ENCODE results near the gene CFB.
"Not testable (repeated sequence)": the region's sequence is repeated elsewhere in the genome, so short reads cannot be mapped to it uniquely, and the experiment has no call there.

The CFB gene

GRCh38 chr6:31971993-31972708, 26.3 kb downstream of the CFB start, which contains the start of gene DXO:
DXO (minus strand) TSS chr6:31972138; CDS start chr6:31971675, 463 bp downstream.
- DNase-seq (ENCODE audit: low read depth), result peak; percentile 99
- TF ChIP-seq CTCF (conservative IDR thresholded peaks at IDR 0.05; ENCODE audit: low read length), result no peak
- peak within 1 kb of the TSS; percentile 94 for H3K4me3 ChIP-seq (ENCODE audit: low read length)

- peak overlapping the region; percentile 94 for H3K4me3 ChIP-seq (ENCODE audit: low read length)
- no peak for TF ChIP-seq CTCF (conservative IDR thresholded peaks at IDR 0.05; ENCODE audit: low read length)
- DNase-seq (ENCODE audit: low read depth), result peak; percentile 55
Observed at GRCh38 chr6:31972709-31973350, 26.9 kb downstream of the CFB start.

GRCh38 chr6:31976065-31976464, 30.2 kb downstream of the CFB start:
- not testable (repeated sequence) for DNase-seq (ENCODE audit: low read depth); H3K4me3 ChIP-seq (ENCODE audit: low read length)

GRCh38 chr6:31977816-31978431, 32.0 kb downstream of the CFB start:
- DNase-seq (ENCODE audit: low read depth), result no peak
- TF ChIP-seq CTCF (conservative IDR thresholded peaks at IDR 0.05; ENCODE audit: low read length), result no peak
- no peak overlapping the region for H3K4me3 ChIP-seq (ENCODE audit: low read length)

- DNase-seq (ENCODE audit: low read depth), result no peak
- TF ChIP-seq CTCF (conservative IDR thresholded peaks at IDR 0.05; ENCODE audit: low read length), result no peak
- H3K4me3 ChIP-seq (ENCODE audit: low read length), result no peak overlapping the region
Observed at GRCh38 chr6:31978831-31979230, 32.9 kb downstream of the CFB start.

GRCh38 chr6:31979238-31979898, 33.5 kb downstream of the CFB start:
- TF ChIP-seq CTCF (conservative IDR thresholded peaks at IDR 0.05; ENCODE audit: low read length), result no peak
- no peak overlapping the region for H3K4me3 ChIP-seq (ENCODE audit: low read length)
- DNase-seq (ENCODE audit: low read depth), result no peak

GRCh38 chr6:31980195-31980876, 34.4 kb downstream of the CFB start:
- not testable (repeated sequence) for DNase-seq (ENCODE audit: low read depth); H3K4me3 ChIP-seq (ENCODE audit: low read length)

GRCh38 chr6:31980998-31981397, 35.1 kb downstream of the CFB start:
- DNase-seq (ENCODE audit: low read depth); H3K4me3 ChIP-seq (ENCODE audit: low read length): not testable (repeated sequence)

GRCh38 chr6:31981744-31982143, 35.8 kb downstream of the CFB start, which contains the start of gene C4A:
C4A (plus strand) TSS chr6:31982057; CDS start chr6:31982108, 51 bp downstream.
- DNase-seq (ENCODE audit: low read depth); H3K4me3 ChIP-seq (ENCODE audit: low read length): not testable (repeated sequence)

GRCh38 chr6:31989363-31989762, 43.5 kb downstream of the CFB start:
- not testable (repeated sequence) for H3K4me3 ChIP-seq (ENCODE audit: low read length); DNase-seq (ENCODE audit: low read depth)

- H3K4me3 ChIP-seq (ENCODE audit: low read length); DNase-seq (ENCODE audit: low read depth): not testable (repeated sequence)
Observed at GRCh38 chr6:31994421-31994820, 48.5 kb downstream of the CFB start.

GRCh38 chr6:31996385-31996784, 50.5 kb downstream of the CFB start:
- H3K4me3 ChIP-seq (ENCODE audit: low read length); DNase-seq (ENCODE audit: low read depth): not testable (repeated sequence)

All from AG10803 (cell line).